SK-N-SH treated with all-trans-retinoic acid at 6 μM for 48 hours (cell line): ENCODE results near the gene KCNMA1.

Source experiments
- ATAC-seq: fragments of 200-7000 bp; cut with Tn5 transposase; 3 replicates; pipeline ENCODE4 v1.9.1; 2020; ENCODE audit warnings: mild to moderate bottlenecking, moderate library complexity
- ARNTL ChIP-seq: fragments of 450-650 bp; formaldehyde crosslinking; IDR thresholded peaks from 2 replicates; pipeline ENCODE4 v1.5.0; 2020; ENCODE audit warnings: low read depth, mild to moderate bottlenecking, moderate library complexity, borderline replicate concordance
- BACH2 ChIP-seq: fragments of 250-450 bp; sonication (Bioruptor Pico); IDR thresholded peaks from 2 replicates; pipeline ENCODE4 v1.9.0; 2021; ENCODE audit warnings: mild to moderate bottlenecking, borderline replicate concordance
- CREB5 ChIP-seq: fragments of 250-450 bp; sonication (Bioruptor Pico); IDR thresholded peaks from 2 replicates; pipeline ENCODE4 v1.5.1; 2020; ENCODE audit warnings: low read depth, mild to moderate bottlenecking, moderate library complexity
- CSDC2 ChIP-seq: fragments of 250-450 bp; sonication (Bioruptor Pico); IDR thresholded peaks from 2 replicates; pipeline ENCODE4 v1.5.0; 2020; ENCODE audit warnings: mild to moderate bottlenecking, moderate library complexity
- GLIS3 ChIP-seq: fragments of 250-450 bp; sonication (Bioruptor Pico); IDR thresholded peaks from 2 replicates; pipeline ENCODE4 v1.5.0; 2020; ENCODE audit warnings: mild to moderate bottlenecking, moderate library complexity
- ISL1 ChIP-seq: fragments of 250-450 bp; sonication (Bioruptor Pico); IDR thresholded peaks from 2 replicates; pipeline ENCODE4 v2.1.2; 2022; ENCODE audit warnings: mild to moderate bottlenecking, moderate library complexity
- OSR1 ChIP-seq: fragments of 250-450 bp; sonication (Bioruptor Pico); IDR thresholded peaks from 2 replicates; pipeline ENCODE4 v1.8.0; 2022; ENCODE audit warnings: moderate library complexity, mild to moderate bottlenecking, inconsistent platforms
- SNAI2 ChIP-seq: fragments of 250-450 bp; sonication (Bioruptor Pico); IDR thresholded peaks from 2 replicates; pipeline ENCODE4 v1.5.0; 2020; ENCODE audit warnings: mild to moderate bottlenecking, moderate library complexity
- TCF4 ChIP-seq: fragments of 250-450 bp; sonication (Bioruptor Pico); IDR thresholded peaks from 2 replicates; pipeline ENCODE4 v1.8.0; 2021; ENCODE audit warnings: mild to moderate bottlenecking, moderate library complexity, borderline replicate concordance
- TOX ChIP-seq: fragments of 250-450 bp; sonication (Bioruptor Pico); IDR thresholded peaks from 2 replicates; pipeline ENCODE4 v1.8.0; 2021; ENCODE audit warnings: mild to moderate bottlenecking, moderate library complexity, borderline replicate concordance
- ZC3H10 ChIP-seq: fragments of 250-450 bp; sonication (Bioruptor Pico); IDR thresholded peaks from 2 replicates; pipeline ENCODE4 v1.5.1; 2021; ENCODE audit warnings: mild to moderate bottlenecking, moderate library complexity
- ZFP30 ChIP-seq: fragments of 450-650 bp; formaldehyde crosslinking; IDR thresholded peaks from 2 replicates; pipeline ENCODE4 v1.5.0; 2022; ENCODE audit warnings: mild to moderate bottlenecking, moderate library complexity
- ZNF565 ChIP-seq: fragments of 450-650 bp; formaldehyde crosslinking; conservative IDR thresholded peaks from 2 replicates; pipeline ENCODE4 v1.5.0; 2020; ENCODE audit warnings: low read depth, mild to moderate bottlenecking, moderate library complexity
- ZNF70 ChIP-seq: fragments of 450-650 bp; formaldehyde crosslinking; IDR thresholded peaks from 2 replicates; pipeline ENCODE4 v1.5.0; 2020; ENCODE audit warnings: mild to moderate bottlenecking, moderate library complexity
- ZNF8 ChIP-seq: fragments of 450-650 bp; formaldehyde crosslinking; IDR thresholded peaks from 2 replicates; pipeline ENCODE4 v1.5.0; 2020; ENCODE audit warnings: mild to moderate bottlenecking, moderate library complexity
- TF ChIP-seq, protein P1 (sequence below): fragments of 250-450 bp; sonication (Bioruptor Pico); IDR thresholded peaks from 2 replicates; pipeline ENCODE4 v1.5.0; 2020; ENCODE audit warnings: mild to moderate bottlenecking, moderate library complexity
- TF ChIP-seq, protein P2 (sequence below): fragments of 250-450 bp; sonication (Bioruptor Pico); IDR thresholded peaks from 2 replicates; pipeline ENCODE4 v1.8.0; 2021; ENCODE audit warnings: low read depth, mild to moderate bottlenecking, moderate library complexity, borderline replicate concordance
- TF ChIP-seq, protein P3 (sequence below): fragments of 250-450 bp; sonication (Bioruptor Pico); IDR thresholded peaks from 2 replicates; pipeline ENCODE4 v1.8.0; 2020; ENCODE audit warnings: mild to moderate bottlenecking, moderate library complexity, borderline replicate concordance

The KCNMA1 gene

GRCh38 chr10:77070346-77070745 is 567.3 kb downstream of the KCNMA1 start (continued):
- TF ChIP-seq CREB5 (CRISPR knock-in tag) (no peak), ZNF8 (CRISPR knock-in tag) (no peak)
- TF ChIP-seq, all 23 proteins: peak for 0

- no peak for ATAC-seq
- TF ChIP-seq OSR1 (CRISPR knock-in tag) (no peak), ISL1 (CRISPR knock-in tag) (no peak), ZNF565 (no peak)
- TF ChIP-seq, all 23 proteins: peak for 0
Measured at GRCh38 chr10:77068969-77069368, 568.6 kb downstream of the KCNMA1 start.

- TF ChIP-seq, protein P1, sequence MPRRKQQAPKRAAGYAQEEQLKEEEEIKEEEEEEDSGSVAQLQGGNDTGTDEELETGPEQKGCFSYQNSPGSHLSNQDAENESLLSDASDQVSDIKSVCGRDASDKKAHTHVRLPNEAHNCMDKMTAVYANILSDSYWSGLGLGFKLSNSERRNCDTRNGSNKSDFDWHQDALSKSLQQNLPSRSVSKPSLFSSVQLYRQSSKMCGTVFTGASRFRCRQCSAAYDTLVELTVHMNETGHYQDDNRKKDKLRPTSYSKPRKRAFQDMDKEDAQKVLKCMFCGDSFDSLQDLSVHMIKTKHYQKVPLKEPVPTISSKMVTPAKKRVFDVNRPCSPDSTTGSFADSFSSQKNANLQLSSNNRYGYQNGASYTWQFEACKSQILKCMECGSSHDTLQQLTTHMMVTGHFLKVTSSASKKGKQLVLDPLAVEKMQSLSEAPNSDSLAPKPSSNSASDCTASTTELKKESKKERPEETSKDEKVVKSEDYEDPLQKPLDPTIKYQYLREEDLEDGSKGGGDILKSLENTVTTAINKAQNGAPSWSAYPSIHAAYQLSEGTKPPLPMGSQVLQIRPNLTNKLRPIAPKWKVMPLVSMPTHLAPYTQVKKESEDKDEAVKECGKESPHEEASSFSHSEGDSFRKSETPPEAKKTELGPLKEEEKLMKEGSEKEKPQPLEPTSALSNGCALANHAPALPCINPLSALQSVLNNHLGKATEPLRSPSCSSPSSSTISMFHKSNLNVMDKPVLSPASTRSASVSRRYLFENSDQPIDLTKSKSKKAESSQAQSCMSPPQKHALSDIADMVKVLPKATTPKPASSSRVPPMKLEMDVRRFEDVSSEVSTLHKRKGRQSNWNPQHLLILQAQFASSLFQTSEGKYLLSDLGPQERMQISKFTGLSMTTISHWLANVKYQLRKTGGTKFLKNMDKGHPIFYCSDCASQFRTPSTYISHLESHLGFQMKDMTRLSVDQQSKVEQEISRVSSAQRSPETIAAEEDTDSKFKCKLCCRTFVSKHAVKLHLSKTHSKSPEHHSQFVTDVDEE (CRISPR knock-in tag): no peak
- TF ChIP-seq GLIS3 (CRISPR knock-in tag) (no peak), TCF4 (CRISPR knock-in tag) (no peak), ARNTL (CRISPR knock-in tag) (no peak), ISL1 (CRISPR knock-in tag) (no peak), ZNF565 (no peak), ZC3H10 (no peak), CSDC2 (CRISPR knock-in tag) (no peak), TOX (CRISPR knock-in tag) (no peak), ZNF70 (CRISPR knock-in tag) (no peak), BACH2 (CRISPR knock-in tag) (no peak), OSR1 (CRISPR knock-in tag) (no peak)
- TF ChIP-seq, protein P2, sequence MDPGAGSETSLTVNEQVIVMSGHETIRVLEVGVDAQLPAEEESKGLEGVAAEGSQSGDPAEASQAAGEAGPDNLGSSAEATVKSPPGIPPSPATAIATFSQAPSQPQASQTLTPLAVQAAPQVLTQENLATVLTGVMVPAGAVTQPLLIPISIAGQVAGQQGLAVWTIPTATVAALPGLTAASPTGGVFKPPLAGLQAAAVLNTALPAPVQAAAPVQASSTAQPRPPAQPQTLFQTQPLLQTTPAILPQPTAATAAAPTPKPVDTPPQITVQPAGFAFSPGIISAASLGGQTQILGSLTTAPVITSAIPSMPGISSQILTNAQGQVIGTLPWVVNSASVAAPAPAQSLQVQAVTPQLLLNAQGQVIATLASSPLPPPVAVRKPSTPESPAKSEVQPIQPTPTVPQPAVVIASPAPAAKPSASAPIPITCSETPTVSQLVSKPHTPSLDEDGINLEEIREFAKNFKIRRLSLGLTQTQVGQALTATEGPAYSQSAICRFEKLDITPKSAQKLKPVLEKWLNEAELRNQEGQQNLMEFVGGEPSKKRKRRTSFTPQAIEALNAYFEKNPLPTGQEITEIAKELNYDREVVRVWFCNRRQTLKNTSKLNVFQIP: no peak
- TF ChIP-seq, protein P3, sequence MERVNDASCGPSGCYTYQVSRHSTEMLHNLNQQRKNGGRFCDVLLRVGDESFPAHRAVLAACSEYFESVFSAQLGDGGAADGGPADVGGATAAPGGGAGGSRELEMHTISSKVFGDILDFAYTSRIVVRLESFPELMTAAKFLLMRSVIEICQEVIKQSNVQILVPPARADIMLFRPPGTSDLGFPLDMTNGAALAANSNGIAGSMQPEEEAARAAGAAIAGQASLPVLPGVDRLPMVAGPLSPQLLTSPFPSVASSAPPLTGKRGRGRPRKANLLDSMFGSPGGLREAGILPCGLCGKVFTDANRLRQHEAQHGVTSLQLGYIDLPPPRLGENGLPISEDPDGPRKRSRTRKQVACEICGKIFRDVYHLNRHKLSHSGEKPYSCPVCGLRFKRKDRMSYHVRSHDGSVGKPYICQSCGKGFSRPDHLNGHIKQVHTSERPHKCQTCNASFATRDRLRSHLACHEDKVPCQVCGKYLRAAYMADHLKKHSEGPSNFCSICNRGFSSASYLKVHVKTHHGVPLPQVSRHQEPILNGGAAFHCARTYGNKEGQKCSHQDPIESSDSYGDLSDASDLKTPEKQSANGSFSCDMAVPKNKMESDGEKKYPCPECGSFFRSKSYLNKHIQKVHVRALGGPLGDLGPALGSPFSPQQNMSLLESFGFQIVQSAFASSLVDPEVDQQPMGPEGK (CRISPR knock-in tag): no peak
- no peak for ATAC-seq
Measured at GRCh38 chr10:77068272-77068671, 569.3 kb downstream of the KCNMA1 start.

DNA sequence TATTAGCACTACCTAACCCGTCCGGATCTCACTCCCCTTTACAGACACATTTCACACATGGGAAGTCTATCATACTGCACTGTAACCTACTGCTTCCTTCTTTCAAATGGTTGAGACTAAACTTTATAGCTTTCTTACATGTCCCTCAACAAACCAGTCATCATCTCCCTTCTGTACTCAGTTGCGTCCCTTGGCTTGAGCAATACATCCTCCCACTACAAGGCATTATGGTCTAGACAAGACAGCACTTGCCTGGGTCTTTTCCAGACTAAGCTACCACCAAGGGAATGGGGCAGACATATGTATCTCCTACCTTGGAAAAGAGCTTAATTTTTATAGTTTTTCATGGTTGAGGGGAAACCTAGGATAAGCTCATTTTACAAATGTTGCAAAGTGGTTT is 575.2 kb downstream of the KCNMA1 start:
- TF ChIP-seq ARNTL (CRISPR knock-in tag): no peak
- no peak for TF ChIP-seq ZNF70 (CRISPR knock-in tag)
- TF ChIP-seq CREB5 (CRISPR knock-in tag): no peak
- no peak for TF ChIP-seq ZFP30
- TF ChIP-seq SNAI2: no peak
- TF ChIP-seq ZNF8 (CRISPR knock-in tag): no peak
- no peak for TF ChIP-seq TOX (CRISPR knock-in tag)
- no peak for TF ChIP-seq OSR1 (CRISPR knock-in tag)
- TF ChIP-seq CSDC2 (CRISPR knock-in tag): no peak
- TF ChIP-seq ISL1 (CRISPR knock-in tag): no peak
- TF ChIP-seq TCF4 (CRISPR knock-in tag): no peak
- TF ChIP-seq ZC3H10: no peak
- ATAC-seq: no peak
